HAP-1 (cell line): ENCODE measurements around the gene CD163L1.
"Not testable (repeated sequence)": the region's sequence is repeated elsewhere in the genome, so short reads cannot be mapped to it uniquely, and the experiment has no call there.

Source experiments
- DNase-seq, 2 experiments: peaks; one replicate each; pipeline ENCODE4 v3.0.0-alpha.2; 2016 to 2020; ENCODE audit warnings: low spot score in 2 of 2
- H3K27me3 ChIP-seq: fragments of 250-450 bp; sonication (Bioruptor Pico); 2 replicates; pipeline ENCODE4 v1.5.1; 2020; ENCODE audit warnings: low read depth, mild to moderate bottlenecking, moderate library complexity
- H3K36me3 ChIP-seq: fragments of 250-450 bp; sonication (Bioruptor Pico); replicated peaks from 2 replicates; pipeline ENCODE4 v1.5.1; 2020; ENCODE audit warnings: mild to moderate bottlenecking
- H3K4me1 ChIP-seq: fragments of 250-450 bp; sonication (Bioruptor Pico); 2 replicates; pipeline ENCODE4 v1.5.1; 2020; ENCODE audit warnings: mild to moderate bottlenecking
- H3K4me3 ChIP-seq: fragments of 250-450 bp; sonication (Bioruptor Pico); 2 replicates; pipeline ENCODE4 v1.5.1; 2020; ENCODE audit warnings: mild to moderate bottlenecking, moderate library complexity
- H3K9me3 ChIP-seq: fragments of 250-450 bp; sonication (Bioruptor Pico); 2 replicates; pipeline ENCODE4 v1.5.1; 2020; ENCODE audit warnings: mild to moderate bottlenecking, moderate library complexity
- in situ Hi-C: fragments of 300-500 bp; cut with MboI; formaldehyde crosslinking; loops from 3 replicates; pipeline ENCODE4 v1.14.3; 2020; ENCODE audit warnings: low sequenced_read_pairs, inconsistent platforms, mixed read lengths

Gene CD163L1

DNA sequence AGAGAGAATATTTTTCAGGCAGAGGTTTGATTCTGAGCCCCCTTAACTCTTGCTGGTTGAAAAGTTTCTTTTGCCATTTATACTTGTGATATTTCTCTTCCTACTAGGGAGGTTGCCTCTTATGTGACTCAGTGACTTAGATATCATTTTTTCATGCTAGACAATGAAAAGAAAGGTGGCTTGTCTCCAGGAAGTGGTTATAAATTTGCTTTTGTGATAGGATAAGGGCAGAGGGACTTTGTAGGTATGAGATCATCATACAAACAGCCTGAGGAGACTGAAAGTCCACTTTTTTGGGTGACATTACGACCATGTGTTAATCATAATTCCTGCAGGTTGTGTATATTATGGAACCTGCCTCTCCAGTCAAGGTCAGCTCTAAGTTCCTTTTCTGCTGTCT, 104.3 kb downstream of the CD163L1 start:
- in situ Hi-C loops, result no loop called here
- no peaks in the 10 kb centered on the region for H3K36me3 ChIP-seq
- H3K27me3 ChIP-seq, result no peaks in the 10 kb centered on the region
- H3K4me1 ChIP-seq, result no peaks in the 10 kb centered on the region
- no peak for DNase-seq
- no peak overlapping the region for H3K4me3 ChIP-seq
- no peaks in the 10 kb centered on the region for H3K9me3 ChIP-seq

GRCh38 chr12:7337790-7338189, 106.2 kb downstream of the CD163L1 start:
- in situ Hi-C loops, H3K4me3 ChIP-seq, H3K36me3 ChIP-seq, DNase-seq, H3K9me3 ChIP-seq, H3K27me3 ChIP-seq, H3K4me1 ChIP-seq: not testable (repeated sequence)

DNA sequence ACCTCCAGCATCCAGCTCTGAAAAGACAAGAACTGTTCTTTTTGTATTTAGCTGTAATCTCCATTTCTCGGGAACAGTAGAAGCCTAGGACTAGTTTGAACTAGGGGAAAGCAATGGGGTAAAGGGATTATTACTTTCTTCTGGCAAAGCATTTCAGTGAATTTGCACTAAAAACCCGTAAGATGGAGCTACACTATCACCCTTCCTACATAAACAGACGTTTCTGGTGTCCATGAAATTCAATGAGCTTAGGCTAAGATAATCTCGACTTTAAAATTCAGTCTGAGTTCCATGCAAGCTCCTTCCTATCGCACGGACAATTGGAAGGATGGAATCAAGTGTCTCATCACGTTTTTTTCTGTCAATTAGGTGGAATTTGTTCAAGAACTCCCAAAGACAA, 116.0 kb downstream of the CD163L1 start:
- in situ Hi-C loops, result no loop called here
- Histone ChIP-seq H3K9me3 (no peaks in the 10 kb centered on the region), H3K36me3 (no peaks in the 10 kb centered on the region), H3K4me1 (no peaks in the 10 kb centered on the region), H3K27me3 (0 out of 2 replicates have a peak, but pooled peaks cover 2% of the 10 kb centered on the region), H3K4me3 (no peak overlapping the region)
- no peak for DNase-seq

DNA sequence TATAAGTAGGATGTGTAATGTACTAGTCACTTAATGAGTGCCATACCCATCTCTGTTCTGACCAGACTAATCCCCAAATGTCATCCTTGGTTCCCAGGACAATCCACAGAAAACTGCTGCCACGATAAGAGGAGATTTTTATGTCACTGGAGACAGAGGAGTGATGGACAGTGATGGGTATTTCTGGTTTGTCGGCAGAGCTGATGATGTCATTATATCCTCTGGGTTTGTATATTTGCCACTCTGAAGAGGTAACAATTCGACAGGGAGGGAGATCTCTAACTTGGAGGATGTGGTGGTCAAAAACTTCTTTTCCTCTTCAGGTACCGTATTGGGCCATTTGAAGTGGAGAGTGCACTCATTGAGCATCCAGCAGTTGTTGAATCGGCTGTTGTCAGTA, 119.8 kb downstream of the CD163L1 start:
- H3K4me1 ChIP-seq, result no peaks in the 10 kb centered on the region
- no peak for DNase-seq
- no peak overlapping the region for H3K4me3 ChIP-seq
- H3K36me3 ChIP-seq, result no peaks in the 10 kb centered on the region
- no peaks in the 10 kb centered on the region for H3K27me3 ChIP-seq
- in situ Hi-C loops, result no loop called here
- no peaks in the 10 kb centered on the region for H3K9me3 ChIP-seq

- in situ Hi-C loops, result no loop called here
- H3K4me3 ChIP-seq, result no peak overlapping the region
- no peaks in the 10 kb centered on the region for H3K27me3 ChIP-seq
- no peaks in the 10 kb centered on the region for H3K36me3 ChIP-seq
- DNase-seq, result no peak
- no peaks in the 10 kb centered on the region for H3K4me1 ChIP-seq
- H3K9me3 ChIP-seq, result no peaks in the 10 kb centered on the region
These were observed 121.4 kb downstream of the CD163L1 start for GRCh38 chr12:7322599-7322998.

- Histone ChIP-seq H3K4me3 (no peak overlapping the region), H3K36me3 (no peaks in the 10 kb centered on the region), H3K4me1 (no peaks in the 10 kb centered on the region), H3K9me3 (no peaks in the 10 kb centered on the region), H3K27me3 (no peaks in the 10 kb centered on the region)
- in situ Hi-C loops, result no loop called here
- DNase-seq, result no peak
These were observed 122.3 kb downstream of the CD163L1 start for GRCh38 chr12:7321624-7322023.

DNA sequence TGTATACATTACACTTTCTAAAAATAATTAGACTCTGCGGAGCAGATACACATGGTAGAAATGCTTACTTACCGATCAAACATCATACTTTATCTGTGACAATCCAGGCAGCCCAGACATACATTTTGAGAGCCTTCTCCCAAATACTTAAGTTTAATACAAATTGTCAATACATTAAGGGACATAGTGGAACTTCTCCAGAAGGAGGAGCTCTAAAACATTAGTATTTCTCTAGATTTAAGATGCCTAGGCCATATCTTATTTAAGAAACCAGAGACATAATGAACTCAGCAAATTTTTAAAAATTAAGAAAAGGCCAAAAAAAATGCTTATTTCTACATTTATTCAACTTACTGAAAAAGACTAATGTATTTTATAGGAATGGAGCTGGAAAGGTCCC, 124.0 kb downstream of the CD163L1 start:
- no peak for DNase-seq
- Histone ChIP-seq H3K9me3 (no peaks in the 10 kb centered on the region), H3K4me1 (no peaks in the 10 kb centered on the region), H3K4me3 (no peak overlapping the region), H3K36me3 (no peaks in the 10 kb centered on the region), H3K27me3 (no peaks in the 10 kb centered on the region)
- in situ Hi-C loops, result no loop called here

DNA sequence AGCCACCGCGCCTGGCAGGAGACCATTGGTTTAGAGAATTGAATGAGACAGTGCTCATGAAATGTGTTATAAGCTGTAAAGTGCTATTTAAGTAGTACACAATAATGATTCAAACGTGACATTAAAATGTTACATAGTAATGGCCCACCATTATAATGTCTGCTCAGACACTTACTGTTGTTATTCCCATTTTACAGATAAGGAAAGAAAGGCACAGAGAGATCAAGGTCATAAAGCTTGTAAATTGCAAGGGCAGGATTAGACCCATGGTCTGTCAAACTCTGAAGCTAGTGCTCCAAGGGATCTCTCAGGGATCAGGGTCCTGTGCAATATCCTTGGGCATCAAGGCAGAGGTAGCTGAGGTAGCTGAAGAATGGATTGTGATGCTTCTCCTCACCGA, 133.9 kb downstream of the CD163L1 start:
- DNase-seq, result no peak
- Histone ChIP-seq H3K4me1 (no peaks in the 10 kb centered on the region), H3K27me3 (0 out of 2 replicates have a peak, but pooled peaks cover 2% of the 10 kb centered on the region), H3K4me3 (no peak overlapping the region), H3K36me3 (no peaks in the 10 kb centered on the region), H3K9me3 (no peaks in the 10 kb centered on the region)
- in situ Hi-C loops, result no loop called here
